Mesenchymal stem cell (in vitro differentiated cells and primary cell): ENCODE results near the gene GOLIM4.

Experiments used
- DNase-seq: peaks from one replicate; pipeline ENCODE4 v3.0.0-alpha.2; 2013
- H2AFZ ChIP-seq: one replicate; pipeline ENCODE4 v1.6.1; 2013; ENCODE audit warnings: low read depth, mild to moderate bottlenecking, control low read depth, inconsistent platforms, low read length, moderate library complexity
- H2AK5ac ChIP-seq: 2 replicates; pipeline ENCODE4 v1.6.1; 2013; ENCODE audit warnings: low read length, moderate library complexity, mild to moderate bottlenecking, inconsistent platforms; ENCODE audit not compliant: severe bottlenecking
- H2BK120ac ChIP-seq: one replicate; pipeline ENCODE4 v1.6.1; 2013; ENCODE audit warnings: low read depth, mild to moderate bottlenecking, inconsistent platforms, low read length, moderate library complexity
- H2BK12ac ChIP-seq, 2 experiments: one replicate each; pipeline ENCODE4 v1.6.1; 2013; ENCODE audit warnings: inconsistent platforms in 2 of 2, low read length in 2 of 2, mild to moderate bottlenecking in 2 of 2, moderate library complexity in 2 of 2, control low read depth in 1 of 2
- H2BK15ac ChIP-seq: one replicate; pipeline ENCODE4 v1.6.1; 2013; ENCODE audit warnings: mild to moderate bottlenecking, low read depth, inconsistent platforms; ENCODE audit not compliant: poor library complexity, severe bottlenecking
- H2BK5ac ChIP-seq: 2 replicates; pipeline ENCODE4 v1.6.1; 2013; ENCODE audit warnings: low read depth, mild to moderate bottlenecking, low read length, control low read depth, inconsistent platforms; ENCODE audit not compliant: poor library complexity, severe bottlenecking
- H3K14ac ChIP-seq, 2 experiments: one replicate each; pipeline ENCODE4 v1.6.1; 2013; ENCODE audit warnings: inconsistent platforms in 2 of 2, low read length in 2 of 2, control low read depth in 1 of 2, mild to moderate bottlenecking in 1 of 2, moderate library complexity in 1 of 2
- H3K18ac ChIP-seq, 2 experiments: one replicate each; pipeline ENCODE4 v1.6.1; 2013; ENCODE audit warnings: inconsistent platforms in 2 of 2, low read length in 2 of 2, control low read depth in 1 of 2, low read depth in 1 of 2, mild to moderate bottlenecking in 1 of 2
- H3K23ac ChIP-seq, 2 experiments: one replicate each; pipeline ENCODE4 v1.6.1; 2013; ENCODE audit warnings: inconsistent platforms in 2 of 2, low read length in 2 of 2, mild to moderate bottlenecking in 2 of 2, moderate library complexity in 2 of 2, control low read depth in 1 of 2
- H3K27ac ChIP-seq: 2 replicates; pipeline ENCODE4 v1.5.1; 2013; ENCODE audit warnings: mild to moderate bottlenecking, moderate library complexity, low read length, control low read depth, inconsistent platforms; ENCODE audit not compliant: poor library complexity, severe bottlenecking
- H3K27me3 ChIP-seq, 2 experiments: 2 replicates each; pipeline versions ENCODE4 v1.6.1 to v1.7.0; 2013; ENCODE audit warnings: low read length in 2 of 2, mild to moderate bottlenecking in 2 of 2, moderate library complexity in 2 of 2, control low read depth in 1 of 2, inconsistent platforms in 1 of 2; ENCODE audit not compliant: control insufficient read depth in 1 of 2, insufficient read depth in 1 of 2
- H3K36me3 ChIP-seq, 2 experiments: 2 replicates each; pipeline versions ENCODE4 v1.6.1 to v1.7.0; 2013; ENCODE audit warnings: low read length in 2 of 2, control low read depth in 1 of 2, inconsistent platforms in 1 of 2, low read depth in 1 of 2, mild to moderate bottlenecking in 1 of 2; ENCODE audit not compliant: insufficient read depth in 2 of 2, control insufficient read depth in 1 of 2
- H3K4ac ChIP-seq, 2 experiments: one replicate each; pipeline ENCODE4 v1.6.1; 2013; ENCODE audit warnings: inconsistent platforms in 2 of 2, low read length in 2 of 2, mild to moderate bottlenecking in 2 of 2, moderate library complexity in 2 of 2, control low read depth in 1 of 2, low read depth in 1 of 2
- H3K4me1 ChIP-seq: 2 replicates; pipeline ENCODE4 v1.6.1; 2013; ENCODE audit warnings: low read depth, low read length, control low read depth; ENCODE audit not compliant: control insufficient read depth, insufficient read depth
- H3K4me2 ChIP-seq: 2 replicates; pipeline ENCODE4 v1.6.1; 2013; ENCODE audit warnings: low read length, mild to moderate bottlenecking, inconsistent platforms; ENCODE audit not compliant: poor library complexity, severe bottlenecking
- H3K4me3 ChIP-seq, 2 experiments: 2 replicates each; pipeline versions ENCODE4 v1.5.1 to v1.7.0; 2013; ENCODE audit warnings: low read length in 2 of 2, mild to moderate bottlenecking in 2 of 2, control low read depth in 1 of 2, low read depth in 1 of 2; ENCODE audit not compliant: insufficient read depth in 1 of 2
- H3K79me1 ChIP-seq: replicated peaks from 2 replicates; pipeline ENCODE4 v1.6.1; 2013; ENCODE audit warnings: mild to moderate bottlenecking, control low read depth, low read length, inconsistent platforms; ENCODE audit not compliant: poor library complexity, severe bottlenecking
- H3K9ac ChIP-seq: 2 replicates; pipeline ENCODE4 v1.7.0; 2013; ENCODE audit warnings: mild to moderate bottlenecking, low read length, moderate library complexity
- H3K9me3 ChIP-seq: 2 replicates; pipeline ENCODE4 v1.7.0; 2013; ENCODE audit warnings: mild to moderate bottlenecking, low read length; ENCODE audit not compliant: control insufficient read depth
- H4K8ac ChIP-seq: one replicate; pipeline ENCODE4 v1.6.1; 2013; ENCODE audit warnings: inconsistent platforms, mild to moderate bottlenecking, low read length, moderate library complexity
- H4K91ac ChIP-seq: one replicate; pipeline ENCODE4 v1.6.1; 2013; ENCODE audit warnings: mild to moderate bottlenecking, low read length, inconsistent platforms
- WGBS: methylation state at CpG from one replicate; pipeline ENCODE4 v1.1.7; 2013; ENCODE audit warnings: mixed read lengths; 5-methylcytosine and 5-hydroxymethylcytosine counted together

The GOLIM4 gene

DNA sequence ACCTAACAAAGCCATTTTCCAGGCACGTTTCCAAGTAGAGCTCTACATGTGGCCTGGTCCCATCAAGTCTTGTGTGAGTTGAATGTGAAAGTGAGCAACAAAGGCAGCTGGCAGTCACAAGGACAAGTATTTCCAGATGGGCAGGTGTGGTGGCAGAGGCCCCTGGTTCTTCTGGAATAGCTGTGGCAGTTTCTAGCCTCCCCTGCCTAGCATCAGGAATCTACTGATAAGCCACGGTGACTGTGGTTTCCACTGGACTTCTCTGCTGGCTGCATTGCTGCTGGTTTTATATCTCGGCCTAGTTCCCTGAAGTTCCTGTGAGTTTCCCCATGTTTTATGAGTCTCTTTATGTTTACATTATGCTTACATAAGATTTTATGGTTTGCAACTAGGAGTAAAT, 117.7 kb downstream of the GOLIM4 start:
- H3K4me1 ChIP-seq: no peaks in the 10 kb centered on the region
- no peak overlapping the region for H3K14ac ChIP-seq
- no peak overlapping the region for H2AK5ac ChIP-seq
- no peak overlapping the region for H3K4ac ChIP-seq
- H3K27me3 ChIP-seq: no peaks in the 10 kb centered on the region
- no peaks in the 10 kb centered on the region for H3K9me3 ChIP-seq
- H3K4me3 ChIP-seq: no peak overlapping the region
- no peak overlapping the region for H4K91ac ChIP-seq
- no peak overlapping the region for H3K18ac ChIP-seq
- no peaks in the 10 kb centered on the region for H3K36me3 ChIP-seq
- H2BK120ac ChIP-seq: no peak overlapping the region
- H2AFZ ChIP-seq: no peak overlapping the region
- H3K23ac ChIP-seq: peak overlapping the region in 1 of 2 experiments; percentile 85
- whole genome bisulfite sequencing: 75% methylated on average over 3 of the region's 3 CpGs
- no peak overlapping the region for H2BK5ac ChIP-seq
- H4K8ac ChIP-seq: no peak overlapping the region
- H3K27ac ChIP-seq: no peak overlapping the region
- no peak overlapping the region for H2BK12ac ChIP-seq
- DNase-seq: no peak
- no peak overlapping the region for H3K4me2 ChIP-seq
- no peak overlapping the region for H2BK15ac ChIP-seq
- H3K9ac ChIP-seq: no peak overlapping the region
- no peaks in the 10 kb centered on the region for H3K79me1 ChIP-seq

DNA sequence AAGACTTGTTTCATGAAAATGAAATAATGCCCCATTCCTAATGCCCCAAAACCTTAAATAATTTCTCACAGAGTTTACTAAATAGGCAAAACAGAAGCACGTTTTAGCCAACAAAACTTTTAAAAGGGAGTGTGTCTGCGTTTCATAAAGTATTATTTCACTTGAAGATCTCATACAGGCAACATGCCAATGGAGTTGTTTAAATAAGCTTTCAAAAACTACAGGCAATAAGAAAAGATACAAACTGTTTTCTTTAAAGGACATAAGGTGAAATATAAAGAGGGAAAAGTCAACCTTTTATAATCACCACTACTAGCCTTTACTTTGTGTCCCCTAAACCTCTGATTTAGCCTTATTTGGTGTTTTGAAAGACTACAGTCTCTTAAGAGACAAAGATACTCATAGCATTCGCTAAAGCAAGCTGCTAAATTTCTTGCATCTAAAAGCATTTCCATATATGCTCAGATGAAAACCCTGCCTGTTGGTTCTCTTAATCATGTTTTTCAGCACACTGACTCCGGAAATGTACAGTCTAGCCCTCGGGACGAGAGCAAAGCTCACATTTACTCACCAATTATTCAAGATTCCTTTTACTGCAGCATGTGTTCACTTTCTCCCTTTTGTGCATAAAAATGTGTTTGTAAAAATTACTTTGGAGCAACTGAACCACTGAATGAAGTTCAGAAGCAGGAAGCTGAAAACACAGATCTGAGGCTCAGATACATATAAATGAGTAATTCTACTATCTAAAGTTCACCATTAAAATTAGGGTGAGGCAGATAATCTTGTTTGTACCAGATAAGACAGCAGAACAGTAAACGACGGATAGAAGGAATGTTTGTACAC, 119.0 kb downstream of the GOLIM4 start:
- Histone ChIP-seq H3K4me1 (no peaks in the 10 kb centered on the region), H3K9me3 (no peaks in the 10 kb centered on the region), H3K27ac (no peak overlapping the region), H3K27me3 (no peaks in the 10 kb centered on the region), H2AFZ (no peak overlapping the region), H3K4me3 (no peak overlapping the region), H3K36me3 (no peaks in the 10 kb centered on the region), H3K4me2 (no peak overlapping the region), H2BK5ac (no peak overlapping the region), H2BK15ac (no peak overlapping the region), H3K23ac (no peak overlapping the region), H3K14ac (no peak overlapping the region), H3K9ac (no peak overlapping the region), H3K18ac (no peak overlapping the region), H2BK12ac (no peak overlapping the region), H4K8ac (no peak overlapping the region), H4K91ac (no peak overlapping the region), H2AK5ac (no peak overlapping the region), H3K4ac (no peak overlapping the region), H3K79me1 (no peaks in the 10 kb centered on the region), H2BK120ac (no peak overlapping the region)
- no peak for DNase-seq
- WGBS: 96% methylated on average over 6 of the region's 8 CpGs

DNA sequence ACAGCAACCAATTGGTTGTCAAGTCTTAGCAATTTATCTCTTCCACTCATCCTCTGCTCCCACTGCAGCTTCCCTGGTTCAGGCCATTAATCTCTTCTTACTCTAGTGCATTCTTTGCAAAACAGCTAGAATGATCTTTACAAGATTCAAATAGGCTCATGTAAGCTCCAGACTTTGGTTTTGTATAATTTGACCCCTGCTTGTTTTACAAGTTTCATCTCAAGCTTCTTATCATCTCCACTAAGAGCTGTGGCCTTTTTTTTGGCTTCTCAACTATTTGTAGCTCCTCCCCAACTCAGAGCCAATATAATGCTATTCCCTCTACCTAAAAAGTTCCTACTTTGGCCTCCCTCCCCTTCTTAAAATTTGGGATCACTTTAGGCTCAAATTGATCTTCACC, 121.8 kb downstream of the GOLIM4 start:
- Histone ChIP-seq H3K23ac (no peak overlapping the region), H3K4me2 (no peak overlapping the region), H3K27ac (no peak overlapping the region), H2AFZ (no peak overlapping the region), H3K9ac (no peak overlapping the region), H2AK5ac (no peak overlapping the region), H3K4me3 (no peak overlapping the region), H4K91ac (no peak overlapping the region), H3K18ac (no peak overlapping the region), H2BK120ac (no peak overlapping the region), H3K9me3 (no peaks in the 10 kb centered on the region), H3K4me1 (no peaks in the 10 kb centered on the region), H3K79me1 (no peaks in the 10 kb centered on the region), H3K27me3 (no peaks in the 10 kb centered on the region), H2BK15ac (no peak overlapping the region), H3K36me3 (no peaks in the 10 kb centered on the region), H3K14ac (no peak overlapping the region), H2BK5ac (no peak overlapping the region), H4K8ac (no peak overlapping the region), H2BK12ac (no peak overlapping the region), H3K4ac (no peak overlapping the region)
- no peak for DNase-seq

DNA sequence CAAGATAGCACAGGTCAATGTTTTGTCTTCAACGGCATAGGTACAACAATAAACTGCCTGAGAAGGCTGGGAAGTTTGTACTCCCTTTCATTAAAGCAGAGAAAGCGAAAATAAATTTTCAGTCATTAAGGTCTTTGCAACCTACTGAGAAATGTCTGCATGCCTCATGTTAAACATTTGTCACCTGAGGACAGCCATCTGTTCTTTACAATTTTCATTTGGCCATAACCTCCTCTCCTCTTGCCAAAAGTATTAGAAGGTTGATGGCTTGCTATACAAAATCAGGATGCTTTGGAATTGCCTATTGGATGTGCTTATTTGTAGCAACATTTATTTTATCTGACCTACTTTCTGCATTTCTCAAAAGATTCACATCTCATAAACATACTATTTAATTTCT, 122.7 kb downstream of the GOLIM4 start:
- H3K4me2 ChIP-seq: no peak overlapping the region
- H2BK12ac ChIP-seq: no peak overlapping the region
- no peak overlapping the region for H3K9ac ChIP-seq
- H3K36me3 ChIP-seq: no peaks in the 10 kb centered on the region
- no peaks in the 10 kb centered on the region for H3K79me1 ChIP-seq
- no peaks in the 10 kb centered on the region for H3K27me3 ChIP-seq
- H2AK5ac ChIP-seq: no peak overlapping the region
- H3K14ac ChIP-seq: no peak overlapping the region
- no peak overlapping the region for H3K18ac ChIP-seq
- H3K23ac ChIP-seq: no peak overlapping the region
- no peaks in the 10 kb centered on the region for H3K4me1 ChIP-seq
- no peak overlapping the region for H4K8ac ChIP-seq
- H3K9me3 ChIP-seq: no peaks in the 10 kb centered on the region
- H3K4ac ChIP-seq: no peak overlapping the region
- H2BK15ac ChIP-seq: no peak overlapping the region
- 90% methylated on average over 2 of the region's 2 CpGs for WGBS
- no peak overlapping the region for H2BK5ac ChIP-seq
- no peak overlapping the region for H4K91ac ChIP-seq
- no peak overlapping the region for H3K27ac ChIP-seq
- H3K4me3 ChIP-seq: no peak overlapping the region
- no peak overlapping the region for H2AFZ ChIP-seq
- H2BK120ac ChIP-seq: no peak overlapping the region
- no peak for DNase-seq
